Measurements from ENCODE around the gene SPAG6. TPM values are rescaled to one million over a fixed set of nuclear protein-coding genes. Genes with fewer than 3 reads are reported as not detected.
"Not testable (repeated sequence)": the region's sequence is repeated elsewhere in the genome, so short reads cannot be mapped to it uniquely, and the experiment has no call there.

Gene SPAG6
- total RNA-seq, 1 experiment from 2014 or later, result not detected

- no peak for DNase-seq (ENCODE audit: low spot score)
Measured at GRCh38 chr10:22370320-22370719, 25.0 kb downstream of the SPAG6 start.

DNA sequence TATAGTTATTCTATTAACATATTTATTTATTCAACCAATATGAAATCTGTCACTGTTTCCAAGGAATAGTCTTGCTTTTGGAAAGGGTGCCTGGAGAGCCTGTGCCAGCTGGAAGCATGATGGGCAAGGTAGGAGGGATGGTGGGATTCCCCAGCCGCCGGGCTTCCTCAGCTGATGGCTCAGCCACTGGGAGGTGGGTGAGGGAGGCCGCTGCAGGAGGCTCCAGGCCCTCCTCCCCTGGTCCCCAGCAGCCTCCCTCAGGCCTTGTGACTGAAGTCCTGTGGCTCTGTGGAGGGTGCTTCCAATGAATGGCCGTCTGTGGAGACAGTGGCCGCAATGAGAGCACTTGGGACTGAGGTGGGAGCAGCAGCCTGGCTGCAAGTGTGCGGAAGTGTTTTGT lies 27.0 kb downstream of the SPAG6 start:
- no peak for DNase-seq (ENCODE audit: low spot score)

GRCh38 chr10:22372917-22373316 lies 27.6 kb downstream of the SPAG6 start:
- no peak for DNase-seq (ENCODE audit: low spot score)

GRCh38 chr10:22374489-22375126 lies 29.3 kb downstream of the SPAG6 start:
- no peak for DNase-seq (ENCODE audit: low spot score)

- DNase-seq (ENCODE audit: low spot score), result no peak
Measured at GRCh38 chr10:22379059-22379458, 33.8 kb downstream of the SPAG6 start.

GRCh38 chr10:22381262-22381661 lies 36.0 kb downstream of the SPAG6 start:
- no peak for DNase-seq (ENCODE audit: low spot score)

DNA sequence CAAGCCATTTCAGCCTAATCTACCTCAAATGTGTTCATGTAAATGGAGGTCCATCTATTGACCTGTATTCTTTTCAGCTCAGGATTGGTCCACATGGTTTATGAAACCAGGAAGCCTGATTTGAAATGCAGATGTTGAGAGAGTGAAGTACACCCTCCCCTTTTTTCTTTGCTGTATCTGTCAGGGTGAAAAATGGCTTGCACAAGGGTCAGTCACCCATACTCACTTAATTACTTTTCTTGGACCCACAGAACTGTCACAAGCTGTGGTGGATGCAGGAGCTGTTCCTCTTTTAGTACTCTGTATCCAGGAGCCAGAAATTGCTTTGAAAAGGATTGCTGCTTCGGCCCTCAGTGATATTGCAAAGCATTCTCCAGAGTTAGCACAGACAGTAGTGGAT lies 41.2 kb downstream of the SPAG6 start:
- DNase-seq (ENCODE audit: low spot score), result no peak

GRCh38 chr10:22389856-22390589 lies 44.7 kb downstream of the SPAG6 start:
- no peak for DNase-seq (ENCODE audit: low spot score)

DNA sequence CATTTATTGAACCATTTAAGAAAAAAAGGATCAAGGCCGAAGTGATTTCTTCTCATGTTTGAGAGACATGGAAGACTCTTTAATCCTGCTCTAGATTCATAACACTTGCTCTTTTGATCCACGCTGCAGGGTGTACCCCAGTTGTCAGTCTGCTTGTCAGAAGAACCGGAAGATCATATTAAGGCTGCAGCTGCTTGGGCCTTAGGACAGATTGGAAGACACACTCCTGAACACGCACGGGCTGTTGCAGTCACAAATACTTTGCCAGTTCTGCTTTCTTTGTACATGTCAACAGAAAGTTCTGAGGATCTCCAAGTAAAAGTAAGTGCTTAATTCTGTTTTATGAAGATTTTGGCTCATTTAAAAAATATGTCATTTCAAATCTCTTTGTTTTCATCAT lies 46.3 kb downstream of the SPAG6 start:
- no peak for DNase-seq (ENCODE audit: low spot score)

DNA sequence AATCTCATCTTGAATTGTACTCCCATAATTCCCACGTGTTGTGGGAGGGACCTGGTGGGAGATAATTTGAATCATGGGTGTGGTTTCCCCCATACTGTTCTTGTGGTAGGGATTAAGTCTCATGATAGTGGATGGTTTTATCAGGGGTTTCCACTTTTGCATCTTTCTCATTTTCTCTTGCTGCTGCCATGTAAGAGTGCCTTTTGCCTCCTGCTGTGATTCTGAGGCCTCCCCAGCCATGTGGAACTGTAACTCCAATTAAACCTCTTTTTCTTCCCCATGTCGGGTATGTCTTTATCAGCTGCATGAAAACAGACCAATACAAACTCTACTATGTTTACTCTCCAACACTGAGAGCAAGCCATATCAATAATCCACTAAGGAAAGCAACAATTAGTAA lies 50.9 kb downstream of the SPAG6 start:
- DNase-seq (ENCODE audit: low spot score), result not testable (repeated sequence)

DNA sequence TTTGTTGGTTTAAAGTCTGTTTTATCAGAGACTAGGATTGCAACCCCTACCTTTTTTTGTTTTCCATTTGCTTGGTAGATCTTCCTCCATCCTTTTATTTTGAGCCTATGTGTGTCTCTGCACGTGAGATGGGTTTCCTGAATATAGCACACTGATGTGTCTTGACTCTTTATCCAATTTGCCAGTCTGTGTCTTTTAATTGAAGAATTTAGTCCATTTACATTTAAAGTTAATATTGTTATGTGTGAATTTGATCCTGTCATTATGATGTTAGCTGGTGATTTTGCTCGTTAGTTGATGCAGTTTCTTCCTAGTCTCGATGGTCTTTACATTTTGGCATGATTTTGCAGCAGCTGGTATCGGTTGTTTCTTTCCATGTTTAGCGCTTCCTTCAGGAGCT lies 61.6 kb downstream of the SPAG6 start:
- not testable (repeated sequence) for DNase-seq (ENCODE audit: low spot score)

GRCh38 chr10:22410394-22410793 lies 65.1 kb downstream of the SPAG6 start:
- no peak for DNase-seq (ENCODE audit: low spot score)

DNA sequence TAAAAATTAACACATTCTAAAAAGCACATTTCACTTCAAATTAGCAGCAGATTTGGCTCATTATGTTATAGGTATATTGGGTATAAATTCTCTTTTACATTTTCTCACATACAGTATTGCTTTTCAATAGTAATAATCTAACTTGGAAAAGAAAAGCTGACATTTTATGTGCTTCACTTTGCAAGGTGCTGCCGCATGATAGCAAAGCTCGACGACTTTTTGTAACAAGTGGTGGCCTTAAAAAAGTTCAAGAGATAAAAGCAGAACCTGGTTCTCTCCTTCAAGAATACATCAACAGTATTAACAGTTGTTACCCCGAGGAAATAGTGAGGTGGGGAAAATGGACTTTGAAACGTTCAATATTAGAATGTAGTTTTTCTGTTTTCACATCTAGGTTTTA lies 65.5 kb downstream of the SPAG6 start:
- no peak for DNase-seq (ENCODE audit: low spot score)

GRCh38 chr10:22414146-22414545 lies 68.8 kb downstream of the SPAG6 start:
- DNase-seq (ENCODE audit: low spot score), result no peak

GRCh38 chr10:22415072-22415471 lies 69.8 kb downstream of the SPAG6 start:
- no peak for DNase-seq (ENCODE audit: low spot score)

- no peak for DNase-seq (ENCODE audit: low spot score)
Measured at GRCh38 chr10:22417736-22418268, 72.5 kb downstream of the SPAG6 start.

DNA sequence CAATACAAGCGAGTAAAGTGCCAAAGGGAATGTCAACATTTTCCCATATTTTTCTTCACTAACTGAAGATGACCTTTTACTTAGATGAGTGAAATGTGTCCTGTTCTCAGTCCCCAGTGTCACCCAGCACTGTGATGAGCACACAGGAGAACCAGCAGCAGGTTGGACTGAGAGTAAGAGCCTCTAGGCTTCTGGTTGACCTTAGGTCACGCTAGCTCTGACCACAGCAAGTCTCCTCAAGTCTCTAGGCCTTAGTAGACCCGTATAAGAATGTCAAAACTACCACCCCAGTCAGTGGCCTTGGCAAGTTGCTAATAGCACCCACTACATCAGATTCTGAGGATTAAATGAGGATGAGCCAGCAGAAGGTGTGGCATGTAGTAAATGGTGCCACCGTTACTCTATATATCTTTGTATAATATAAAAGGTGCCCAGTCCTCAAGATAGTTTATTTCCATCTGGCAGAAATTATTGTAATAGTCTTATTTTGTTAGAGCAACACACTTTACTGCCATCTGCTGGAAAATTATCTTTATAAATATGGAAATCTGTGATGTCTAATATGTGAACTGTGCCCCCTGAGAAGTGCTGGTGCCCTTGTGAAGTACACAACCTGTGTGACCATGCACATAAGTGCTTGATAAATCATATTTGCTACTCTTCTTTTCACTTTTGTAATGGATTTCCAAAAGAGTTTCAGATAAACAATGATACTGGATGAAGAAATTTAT lies 75.7 kb downstream of the SPAG6 start:
- DNase-seq (ENCODE audit: low spot score), result no peak

- DNase-seq (ENCODE audit: low spot score), result no peak
Measured at GRCh38 chr10:22426653-22427052, 81.4 kb downstream of the SPAG6 start.

GRCh38 chr10:22427101-22427500 lies 81.8 kb downstream of the SPAG6 start:
- DNase-seq (ENCODE audit: low spot score), result peak; percentile 87

DNA sequence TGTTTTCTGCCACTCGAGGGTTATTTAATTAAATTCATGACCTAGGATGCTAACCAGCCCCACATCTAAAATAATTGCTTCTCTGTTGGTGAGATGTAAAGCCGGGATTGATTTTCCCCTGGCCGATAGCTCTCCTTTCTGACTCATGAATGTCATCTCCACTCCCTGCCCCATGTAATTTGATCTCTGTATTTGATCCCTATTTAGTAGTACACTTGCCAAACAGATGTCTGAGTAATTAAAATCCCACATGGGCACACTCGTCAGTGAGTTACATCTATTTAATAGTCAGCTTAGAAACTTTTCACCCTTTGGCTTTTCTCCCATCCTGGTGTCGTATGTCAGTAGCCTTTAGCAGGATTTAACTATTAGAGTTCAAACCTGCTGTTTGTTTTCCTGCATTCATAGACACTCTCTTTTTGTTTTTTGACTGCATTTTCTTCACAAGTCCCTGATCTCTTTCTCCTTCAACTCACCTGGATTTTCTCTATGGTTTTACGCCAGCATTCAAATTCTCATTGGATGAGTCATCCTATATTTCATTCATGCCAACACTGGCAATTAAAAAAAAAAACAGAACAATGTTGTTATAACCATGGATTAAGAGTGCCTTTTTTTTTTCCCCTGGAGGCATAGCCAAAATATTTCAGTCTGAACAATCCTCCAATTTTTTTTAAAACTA lies 82.7 kb downstream of the SPAG6 start:
- peak; percentile 90 for DNase-seq (ENCODE audit: low spot score)

DNA sequence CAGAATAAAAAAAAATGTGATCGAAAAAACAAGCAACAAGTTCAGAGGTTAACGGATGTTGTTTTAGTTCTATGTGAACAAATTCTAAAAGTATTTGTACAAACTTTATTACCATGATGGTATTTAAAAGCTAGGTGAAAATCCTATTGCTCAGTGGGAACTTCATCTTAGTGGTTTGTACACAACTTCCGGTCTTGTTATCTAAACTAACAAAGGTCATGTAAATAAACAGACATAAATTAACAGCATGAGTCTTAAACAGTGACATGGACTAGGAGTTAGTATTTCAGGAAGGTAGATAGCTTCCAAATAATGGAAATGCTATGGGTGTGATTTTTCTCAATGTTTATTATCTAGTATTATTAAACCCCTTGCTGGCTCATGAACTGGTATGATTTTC lies 83.8 kb downstream of the SPAG6 start:
- peak; percentile 62 for DNase-seq (ENCODE audit: low spot score)

DNA sequence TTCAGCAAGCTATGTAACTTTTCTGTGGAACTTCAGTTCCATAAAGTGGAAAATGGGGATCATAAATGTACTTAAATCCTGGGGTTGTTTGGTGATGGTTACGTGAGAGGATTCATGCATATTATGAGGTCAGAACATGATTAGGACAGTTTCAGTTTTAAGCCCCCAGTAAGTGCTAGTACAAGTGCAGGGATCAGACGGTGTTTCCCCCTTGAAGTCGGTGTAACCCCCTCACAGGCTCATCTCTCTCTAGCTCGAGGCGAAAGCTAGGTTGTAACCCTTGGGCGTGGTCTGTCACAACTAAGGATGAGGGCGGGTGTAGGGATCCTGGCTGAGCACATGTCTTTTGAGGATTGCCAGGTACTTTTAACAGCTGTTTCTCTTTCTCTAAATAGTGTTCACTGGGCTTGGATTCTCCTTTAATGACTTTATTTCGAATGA lies 84.7 kb downstream of the SPAG6 start:
- DNase-seq (ENCODE audit: low spot score), result no peak
